K562 (cell line): ENCODE measurements around the gene ASMTL. TPM values are rescaled to one million over a fixed set of nuclear protein-coding genes. Genes with fewer than 3 reads are reported as not detected.

ENCODE experiments used
- BRD9 ChIP-seq: fragments of 450-650 bp; IDR thresholded peaks from 2 replicates; pipeline ENCODE4 v1.6.1; 2018; ENCODE audit warnings: low read depth; ENCODE audit not compliant: partially characterized antibody
- CGGBP1 ChIP-seq: fragments of 250-450 bp; sonication (Bioruptor Pico); IDR thresholded peaks from 2 replicates; pipeline ENCODE4 v1.9.0; 2021; ENCODE audit warnings: mild to moderate bottlenecking
- CREM ChIP-seq: IDR thresholded peaks from 2 replicates; pipeline ENCODE4 v1.6.1; 2014; ENCODE audit warnings: antibody characterized with exemption, low read depth
- E2F1 ChIP-seq: sonication (generic); formaldehyde crosslinking; IDR thresholded peaks from 2 replicates; pipeline ENCODE4 v1.8.1; 2023; ENCODE audit warnings: mild to moderate bottlenecking, missing genetic modification reagents, moderate library complexity
- GTF2E2 ChIP-seq: fragments of 200-800 bp; sonication (Bioruptor generic); IDR thresholded peaks from 2 replicates; pipeline ENCODE4 v1.6.1; 2016; ENCODE audit warnings: missing genetic modification characterization, missing compliant biosample characterization
- LCOR ChIP-seq: sonication (generic); formaldehyde crosslinking; IDR thresholded peaks from 2 replicates; pipeline ENCODE4 v1.8.0; 2022; ENCODE audit warnings: mild to moderate bottlenecking, missing genetic modification reagents
- MITF ChIP-seq: IDR thresholded peaks from 2 replicates; pipeline ENCODE4 v1.6.1; 2014; ENCODE audit warnings: antibody characterized with exemption
- MLX ChIP-seq, 2 experiments: fragments of 450-650 bp in 1 of 2; sonication (generic) in 1 of 2; formaldehyde crosslinking; conservative IDR thresholded peaks; 2 replicates each; pipeline versions ENCODE4 v1.4.0 to v1.8.1; 2020 to 2022; ENCODE audit warnings: mild to moderate bottlenecking in 1 of 2, missing genetic modification reagents in 1 of 2
- NR2C2 ChIP-seq, 2 experiments: fragments of 200-800 bp in 1 of 2; sonication (Bioruptor generic) in 1 of 2; sonication (generic) in 1 of 2; formaldehyde crosslinking in 1 of 2; IDR thresholded peaks; 2 replicates each; pipeline versions ENCODE4 v1.6.1 to v1.8.0; 2016 to 2022; ENCODE audit warnings: mild to moderate bottlenecking in 1 of 2, missing compliant biosample characterization in 1 of 2, missing genetic modification characterization in 1 of 2, missing genetic modification reagents in 1 of 2
- NRF1 ChIP-seq, 2 experiments: fragments of 450-650 bp; IDR thresholded peaks in 1 of 2; conservative IDR thresholded peaks in 1 of 2; 2 replicates each; pipeline ENCODE4 v1.6.1; 2014; ENCODE audit warnings: mild to moderate bottlenecking in 2 of 2
- PHF20 ChIP-seq: fragments of 450-650 bp; IDR thresholded peaks from 2 replicates; pipeline ENCODE4 v1.6.1; 2018; ENCODE audit not compliant: partially characterized antibody
- RBFOX2 ChIP-seq: fragments of 200-400 bp; formaldehyde crosslinking; IDR thresholded peaks from 2 replicates; pipeline ENCODE4 v1.6.1; 2017; ENCODE audit warnings: low read depth, mild to moderate bottlenecking, low read length, moderate library complexity
- SIX5 ChIP-seq, 2 experiments: IDR thresholded peaks; 2 replicates each; pipeline ENCODE4 v1.6.1; 2011; ENCODE audit warnings: low read length in 2 of 2, borderline replicate concordance in 1 of 2, low read depth in 1 of 2, mild to moderate bottlenecking in 1 of 2, moderate library complexity in 1 of 2; ENCODE audit not compliant: insufficient read depth in 1 of 2
- USF1 ChIP-seq: sonication (generic); formaldehyde crosslinking; IDR thresholded peaks from 2 replicates; pipeline ENCODE4 v1.9.0; 2022; ENCODE audit warnings: mild to moderate bottlenecking, missing genetic modification reagents
- ZFP91 ChIP-seq: sonication (generic); formaldehyde crosslinking; IDR thresholded peaks from 2 replicates; pipeline ENCODE4 v1.8.0; 2022; ENCODE audit warnings: mild to moderate bottlenecking, missing genetic modification reagents
- ZNF592 ChIP-seq: fragments of 450-650 bp; IDR thresholded peaks from 2 replicates; pipeline ENCODE4 v1.6.1; 2017; ENCODE audit warnings: antibody characterized with exemption, mild to moderate bottlenecking
- polyA plus RNA-seq, 8 experiments: library from polyadenylated mRNA; depleted of rRNA in 4 of 8; stranded (reverse) in 5 of 8; unstranded in 3 of 8; fragments of >200 nt; fragmentation: Nextera tagmentation in 2 of 8; fragmentation: Illumina TruSeq in 1 of 8; extraction: Ambion mirVana in 2 of 8; extraction: Trizol in 1 of 8; gene quantifications; 2 replicates each; pipeline versions ENCODE4 v1.2.1 to v1.2.3, GENCODE V29; 2011 to 2014; ENCODE audit warnings: inconsistent platforms in 1 of 8, missing spikeins in 1 of 8
- total RNA-seq, 7 experiments: library from RNA; depleted of rRNA in 6 of 7; stranded (reverse); fragments of >200 nt in 6 of 7; fragmentation: Illumina TruSeq in 2 of 7; extraction: Trizol in 2 of 7; gene quantifications; 2 replicates each; pipeline versions ENCODE4 v1.2.1 to v1.2.3, GENCODE V29; 2011 to 2021; ENCODE audit warnings: low replicate concordance in 1 of 7

Gene ASMTL
- total and polyA plus RNA-seq, 9 of the 15 experiments (the other 6 are each of a cell fraction or from before 2014, with no cell fraction given), result 0.56 to 20.6 (median 7.6) TPM

- TF ChIP-seq ZFP91 (no peak), PHF20 (no peak), LCOR (no peak), MITF (no peak), ZNF592 (no peak), CREM (no peak), NR2C2 (CRISPR knock-in tag; IDR thresholded peaks at IDR 0.05) (no peak), NR2C2 (tag; IDR thresholded peaks at IDR 0.05) (peak; percentile 57; the same call in 1 of the 2 replicates), MLX (CRISPR knock-in tag; conservative IDR thresholded peaks at IDR 0.05) (no peak), RBFOX2 (0 out of 2 replicates have a peak, but pooled peaks have one; percentile 20), GTF2E2 (no peak), SIX5 (IDR thresholded peaks at IDR 0.05; ENCODE audit: borderline replicate concordance in 1 of 2, insufficient read depth in 1 of 2, low read depth in 1 of 2, low read length in 2 of 2) (no peak), NRF1 (conservative IDR thresholded peaks at IDR 0.05 in 1 of 2, IDR thresholded peaks at IDR 0.05 in 1 of 2) (peak; percentile 33 to 61; a peak in 3 of 4 replicates), USF1 (no peak), E2F1 (no peak), CGGBP1 (CRISPR knock-in tag) (no peak), BRD9 (no peak)
These were observed 34.1 kb upstream of the ASMTL start (continued) for GRCh38 chrX:1486749-1487361.
